Thoracic aorta (tissue), 2 donors: ENCODE data around the gene CWC25. TPM values are rescaled to one million over a fixed set of nuclear protein-coding genes. Genes with fewer than 3 reads are reported as not detected.
A peak's percentile ranks its signal among the peaks of the same experiment; 100 is the strongest.

Experiments used
- ATAC-seq: fragments of 150-250 bp; one replicate; pipeline ENCODE4 v1.8.0; 2017; ENCODE audit warnings: low read depth; ENCODE audit not compliant: insufficient number of reproducible peaks, low FRiP score
- DNase-seq: peaks from one replicate; pipeline ENCODE4 v3.0.0-alpha.2; 2020; ENCODE audit warnings: low spot score
- H3K27ac ChIP-seq, 2 donors: fragments of 200-600 bp; sonication (generic); 1 replicate in 1 of 2; 2 replicates in 1 of 2; pipeline ENCODE4 v1.5.1; 2016; ENCODE audit warnings: mild to moderate bottlenecking in 2 of 2, moderate library complexity in 2 of 2
- H3K27me3 ChIP-seq: fragments of 200-600 bp; sonication (generic); replicated peaks from 2 replicates; pipeline ENCODE4 v1.6.0; 2016; ENCODE audit warnings: mild to moderate bottlenecking; ENCODE audit not compliant: insufficient read depth
- H3K36me3 ChIP-seq: fragments of 200-600 bp; sonication (generic); one replicate; pipeline ENCODE4 v1.5.1; 2016
- H3K4me1 ChIP-seq, 2 donors: fragments of 200-600 bp; sonication (generic); 1 replicate in 1 of 2; 2 replicates in 1 of 2; pipeline versions ENCODE4 v1.5.1 to v1.6.0; 2016; ENCODE audit warnings: low read depth in 2 of 2, mild to moderate bottlenecking in 1 of 2; ENCODE audit not compliant: control insufficient read depth in 1 of 2
- H3K4me3 ChIP-seq: fragments of 200-600 bp; sonication (generic); 2 replicates; pipeline ENCODE4 v1.5.1; 2016; ENCODE audit warnings: mild to moderate bottlenecking
- H3K9me3 ChIP-seq: fragments of 200-600 bp; sonication (generic); 2 replicates; pipeline ENCODE4 v1.5.1; 2016
- total RNA-seq, 2 donors: library from RNA; depleted of rRNA; stranded (reverse); fragments of >200 nt; gene quantifications; one replicate each; pipeline versions ENCODE4 v1.1.0 to v1.2.3, GENCODE V29; 2016
- TF ChIP-seq, protein P1 (sequence below): fragments of 200-600 bp; sonication (generic); IDR thresholded peaks from one replicate; pipeline ENCODE4 v1.5.1; 2019; ENCODE audit warnings: antibody characterized with exemption

CWC25 gene
- total RNA-seq, 2 donors from 2014 or later = 28.0 to 29.1 TPM

DNA sequence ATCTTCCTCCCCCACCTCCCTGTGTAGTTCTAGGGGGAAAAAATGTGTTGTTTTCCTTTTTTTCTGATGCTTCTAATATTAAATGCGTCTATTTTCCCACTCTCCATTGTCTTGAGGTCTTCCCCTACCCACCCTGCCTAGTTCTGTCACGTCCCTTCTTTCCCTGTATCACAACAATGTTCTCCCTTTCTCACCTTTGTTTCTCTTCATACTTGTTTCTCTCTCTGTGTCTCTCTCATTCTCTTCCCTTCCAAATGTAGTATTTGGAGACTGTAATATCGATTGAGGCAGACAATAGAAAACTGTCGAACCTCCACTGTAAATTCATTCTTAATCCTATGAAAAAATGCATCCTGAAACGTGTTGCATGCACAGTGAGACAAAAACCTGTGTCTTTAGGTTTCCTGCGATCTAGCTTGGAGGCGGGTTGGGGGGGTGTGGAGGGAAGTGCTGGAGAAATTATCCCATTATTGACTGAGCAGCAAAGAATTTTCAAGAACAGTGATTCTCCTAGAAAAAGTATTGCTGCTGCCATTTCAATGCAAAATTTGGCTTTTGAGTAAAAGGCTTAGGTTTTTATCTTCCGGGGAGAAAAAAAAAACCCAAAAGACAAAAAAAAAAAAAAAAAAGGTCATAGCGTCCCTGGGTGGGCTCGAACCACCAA is 73.8 kb downstream of the CWC25 start:
- H3K4me1 ChIP-seq = peaks cover 27 to 45% of the 10 kb centered on the region in 2 donors
- TF ChIP-seq, protein P1, sequence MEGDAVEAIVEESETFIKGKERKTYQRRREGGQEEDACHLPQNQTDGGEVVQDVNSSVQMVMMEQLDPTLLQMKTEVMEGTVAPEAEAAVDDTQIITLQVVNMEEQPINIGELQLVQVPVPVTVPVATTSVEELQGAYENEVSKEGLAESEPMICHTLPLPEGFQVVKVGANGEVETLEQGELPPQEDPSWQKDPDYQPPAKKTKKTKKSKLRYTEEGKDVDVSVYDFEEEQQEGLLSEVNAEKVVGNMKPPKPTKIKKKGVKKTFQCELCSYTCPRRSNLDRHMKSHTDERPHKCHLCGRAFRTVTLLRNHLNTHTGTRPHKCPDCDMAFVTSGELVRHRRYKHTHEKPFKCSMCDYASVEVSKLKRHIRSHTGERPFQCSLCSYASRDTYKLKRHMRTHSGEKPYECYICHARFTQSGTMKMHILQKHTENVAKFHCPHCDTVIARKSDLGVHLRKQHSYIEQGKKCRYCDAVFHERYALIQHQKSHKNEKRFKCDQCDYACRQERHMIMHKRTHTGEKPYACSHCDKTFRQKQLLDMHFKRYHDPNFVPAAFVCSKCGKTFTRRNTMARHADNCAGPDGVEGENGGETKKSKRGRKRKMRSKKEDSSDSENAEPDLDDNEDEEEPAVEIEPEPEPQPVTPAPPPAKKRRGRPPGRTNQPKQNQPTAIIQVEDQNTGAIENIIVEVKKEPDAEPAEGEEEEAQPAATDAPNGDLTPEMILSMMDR = no peak
- ATAC-seq (no peak), DNase-seq (no peak)
- no peaks in the 10 kb centered on the region for H3K9me3 ChIP-seq
- peak overlapping the region; percentile 85 to 88 for H3K27ac ChIP-seq
- H3K27me3 ChIP-seq = no peaks in the 10 kb centered on the region
- peak overlapping the region; percentile 92 for H3K4me3 ChIP-seq
- peaks cover 6% of the 10 kb centered on the region for H3K36me3 ChIP-seq

Other genes starting within 250 kb of the CWC25 start
- not detected for gene SRCIN1, start 219.4 kb downstream of the CWC25 start, total RNA-seq
- 1 to 10 TPM in 1 of 2 donors, under 1 TPM in 1; 0.54 to 3.3 TPM for gene EPOP, start 150.4 kb downstream of the CWC25 start, total RNA-seq
- gene MLLT6, start 120.0 kb downstream of the CWC25 start, total RNA-seq = 100 to 1,000 TPM; 113 to 201 TPM
- 1 to 10 TPM; 9.3 to 9.6 TPM for gene CISD3, start 95.0 kb downstream of the CWC25 start, total RNA-seq
- 10 to 100 TPM; 14.1 to 28.4 TPM for gene PCGF2, start 77.0 kb downstream of the CWC25 start, total RNA-seq
- gene PSMB3, start 72.6 kb downstream of the CWC25 start, total RNA-seq = 100 to 1,000 TPM; 108 to 124 TPM
- 10 to 100 TPM; 56.9 to 82.0 TPM for gene PIP4K2B, start 25.8 kb downstream of the CWC25 start, total RNA-seq
- gene RPL23, start 28.4 kb upstream of the CWC25 start, total RNA-seq = 100 to 1,000 TPM; 870 to 981 TPM
- 100 to 1,000 TPM in 1 of 2 donors, 10 to 100 TPM in 1; 87.2 to 219 TPM for gene LASP1, start 44.7 kb upstream of the CWC25 start, total RNA-seq
- not detected for gene FBXO47, start 142.1 kb upstream of the CWC25 start, total RNA-seq